Mammary epithelial cell (primary cell): Measurements from ENCODE around the gene ARHGEF28.

Source experiments
- CTCF ChIP-seq, 2 donors: IDR thresholded peaks in 1 of 2; conservative IDR thresholded peaks in 1 of 2; 2 replicates each; pipeline ENCODE4 v1.5.1; 2011 to 2012; ENCODE audit warnings: inconsistent platforms in 2 of 2, low read length in 2 of 2, mild to moderate bottlenecking in 2 of 2, control low read depth in 1 of 2, low read depth in 1 of 2; ENCODE audit not compliant: insufficient read depth in 1 of 2; ENCODE audit errors: extremely low read depth in 1 of 2
- EZH2 ChIP-seq: IDR thresholded peaks from 2 replicates; pipeline ENCODE4 v1.6.1; 2012; ENCODE audit warnings: low read length, inconsistent platforms, borderline replicate concordance

- TF ChIP-seq CTCF (conservative IDR thresholded peaks at IDR 0.05 in 1 of 2, IDR thresholded peaks at IDR 0.05 in 1 of 2; ENCODE audit: extremely low read depth in 1 of 2, insufficient read depth in 1 of 2, low read depth in 1 of 2, low read length in 2 of 2) (no peak), EZH2 (no peak)
Measured at GRCh38 chr5:73774924-73775323, 148.9 kb downstream of the ARHGEF28 start.
